HG03108 (cell line): ENCODE data around the gene TBCE.
"Not testable (repeated sequence)": the region's sequence is repeated elsewhere in the genome, so short reads cannot be mapped to it uniquely, and the experiment has no call there.

Experiments
- ATAC-seq: cut with Tn5 transposase; IDR thresholded peaks from one replicate; pipeline ENCODE4 v1.9.1; 2021; ENCODE audit warnings: moderate library complexity; ENCODE audit not compliant: unreplicated experiment

The TBCE gene

DNA sequence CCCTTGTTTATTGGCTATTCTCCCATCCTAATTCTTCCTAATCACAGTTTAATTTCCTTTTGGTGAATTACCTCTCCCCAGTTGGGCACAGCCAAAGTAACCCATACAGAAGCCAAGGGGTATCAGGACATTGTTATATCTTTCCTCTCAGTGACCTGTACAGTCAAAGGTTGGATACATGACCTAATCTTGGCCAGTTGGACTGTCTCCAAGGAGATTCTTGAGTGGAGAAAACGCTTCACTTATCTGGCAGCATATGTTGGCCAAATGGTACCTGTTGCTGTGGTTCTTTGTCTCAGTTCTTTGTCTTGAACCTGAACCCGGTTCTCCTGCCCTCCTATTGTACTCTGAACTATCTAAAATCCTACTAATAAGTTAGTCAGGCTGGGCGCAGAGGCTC is 15.3 kb upstream of the TBCE start:
- ATAC-seq, result no peak

DNA sequence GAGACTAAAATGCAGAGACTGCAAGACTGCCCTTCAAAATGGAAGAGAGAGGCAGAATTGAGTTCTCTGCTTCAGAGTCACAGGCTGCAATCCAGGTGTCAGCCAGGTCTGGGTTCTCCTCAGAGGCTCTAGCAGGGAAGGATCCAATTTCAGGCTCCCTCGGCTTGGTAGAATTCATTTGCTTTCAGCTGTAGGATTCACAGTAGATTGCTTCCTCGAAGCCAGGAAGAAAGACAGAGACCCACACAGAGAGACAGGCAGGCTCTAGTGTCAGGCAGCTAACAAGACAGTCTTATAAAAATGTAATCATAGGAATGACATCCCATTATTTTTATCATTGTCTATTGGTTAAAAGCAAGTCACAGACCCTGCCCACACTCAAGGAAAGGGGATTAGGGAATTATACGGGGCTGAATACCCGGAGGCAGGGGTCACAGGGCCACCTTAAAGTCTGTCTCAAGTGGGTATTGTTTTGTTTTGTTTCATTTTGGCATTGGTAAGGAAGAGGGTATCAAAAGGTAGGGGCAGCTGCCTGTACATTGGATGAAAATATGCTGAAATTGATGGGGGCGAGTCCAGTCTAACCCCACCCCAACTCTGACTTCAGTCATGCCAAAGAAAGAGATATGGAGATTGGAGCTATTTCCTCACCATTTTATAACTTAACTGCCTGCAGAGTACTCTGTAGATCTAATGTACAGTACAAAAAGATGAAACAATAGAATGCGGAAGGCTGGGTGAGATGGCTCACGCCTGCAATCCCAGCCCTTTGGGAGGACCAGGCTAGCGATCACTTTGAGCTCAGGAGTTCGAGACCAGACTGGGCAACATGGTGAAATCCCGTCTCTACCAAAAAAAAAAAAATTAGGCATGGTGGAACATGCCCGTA is 9.5 kb upstream of the TBCE start:
- no peak for ATAC-seq

DNA sequence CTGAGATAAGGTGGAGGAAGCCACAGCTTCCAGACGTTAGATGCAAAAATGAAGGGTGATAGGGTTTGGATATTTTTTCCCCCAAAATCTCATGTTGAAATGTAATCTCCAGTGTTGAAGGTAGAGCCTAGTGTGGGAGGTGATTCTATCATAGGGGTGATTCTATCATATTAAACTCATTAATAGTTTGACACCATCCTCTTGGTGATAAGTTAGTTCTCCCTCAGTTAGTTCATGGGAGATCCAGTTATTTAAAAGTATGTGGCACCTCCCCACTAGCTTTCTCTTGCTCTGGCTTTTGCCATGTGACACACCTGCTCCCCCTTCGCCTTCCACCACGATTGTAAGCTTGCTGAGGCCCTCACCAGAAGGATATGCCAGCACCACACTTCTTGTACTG is 8.3 kb upstream of the TBCE start:
- no peak for ATAC-seq

DNA sequence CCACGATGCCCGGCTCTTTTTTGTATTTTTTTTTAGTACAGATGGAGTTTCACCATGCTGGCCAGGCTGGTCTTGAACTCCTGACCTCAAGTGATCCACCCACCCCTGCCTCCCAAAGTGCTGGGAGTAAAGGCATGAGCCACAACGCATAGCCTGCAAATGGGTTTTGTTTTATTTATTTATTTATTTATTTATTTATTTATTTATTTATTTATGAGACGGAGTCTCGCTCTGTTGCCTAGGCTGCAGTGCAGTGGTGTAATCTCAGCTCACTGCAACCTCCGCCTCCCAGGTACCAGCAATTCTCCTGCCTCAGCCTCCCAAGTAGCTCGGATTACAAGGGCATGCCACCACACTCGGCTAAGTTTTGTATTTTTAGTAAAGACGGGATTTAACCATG is 3.0 kb upstream of the TBCE start:
- not testable (repeated sequence) for ATAC-seq

DNA sequence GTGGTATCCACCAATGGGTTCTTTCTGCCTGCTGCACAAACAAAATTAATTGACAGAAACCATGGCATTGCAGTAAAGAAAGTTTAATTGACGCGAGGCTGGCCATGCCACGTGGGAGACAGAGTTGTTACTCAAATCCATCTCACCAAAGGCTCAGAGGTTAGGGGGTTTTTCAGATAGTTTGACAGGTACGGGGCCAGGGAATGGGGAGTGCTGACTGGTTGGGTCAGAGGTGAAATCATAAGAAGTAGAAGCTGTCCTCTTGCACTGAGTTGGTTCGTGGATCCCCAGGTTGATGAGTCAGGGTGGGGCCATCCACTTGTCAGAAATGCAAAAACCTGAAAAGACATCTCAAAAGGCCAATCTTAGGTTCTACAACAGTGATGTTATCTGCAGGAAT is 941 bp upstream of the TBCE start:
- ATAC-seq, result no peak

DNA sequence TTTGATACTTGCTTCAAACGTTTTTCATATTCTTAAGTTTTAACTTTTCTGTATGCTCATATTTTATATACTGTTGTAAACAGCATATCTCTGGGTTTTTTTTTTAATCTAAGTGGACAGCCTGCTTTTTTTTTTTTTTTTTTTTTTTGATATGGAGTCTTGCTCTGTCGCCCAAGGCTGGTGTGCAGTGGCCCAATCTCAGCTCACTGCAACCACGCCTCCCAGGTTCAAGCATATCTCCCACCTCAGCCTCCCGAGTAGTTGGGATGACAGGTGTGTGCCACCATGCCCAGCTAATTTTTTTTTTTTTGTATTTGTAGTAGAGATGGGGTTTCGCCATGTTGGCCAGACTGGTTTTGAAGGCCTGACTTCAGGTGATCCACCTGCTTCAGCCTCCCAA is 1.2 kb downstream of the TBCE start:
- ATAC-seq, result no peak

DNA sequence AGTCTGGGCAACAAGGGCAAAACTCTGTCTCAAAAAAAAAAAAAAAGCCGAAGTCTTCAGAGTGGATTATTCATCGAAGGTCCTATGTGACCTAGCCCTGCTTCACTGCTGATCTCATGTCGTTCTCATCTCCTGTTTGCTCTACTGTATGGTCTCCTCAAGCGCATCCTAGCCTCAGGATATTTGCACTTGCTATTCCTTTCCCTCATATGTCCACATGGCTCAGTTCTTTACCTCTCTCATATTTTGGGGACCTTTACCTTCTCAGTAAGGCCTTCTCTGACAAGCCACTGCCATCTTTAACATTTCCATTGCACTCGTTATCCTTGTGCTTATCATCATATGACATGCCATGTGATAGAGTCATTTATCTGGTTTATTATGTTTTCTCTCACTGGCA is 2.6 kb downstream of the TBCE start:
- ATAC-seq, result no peak

DNA sequence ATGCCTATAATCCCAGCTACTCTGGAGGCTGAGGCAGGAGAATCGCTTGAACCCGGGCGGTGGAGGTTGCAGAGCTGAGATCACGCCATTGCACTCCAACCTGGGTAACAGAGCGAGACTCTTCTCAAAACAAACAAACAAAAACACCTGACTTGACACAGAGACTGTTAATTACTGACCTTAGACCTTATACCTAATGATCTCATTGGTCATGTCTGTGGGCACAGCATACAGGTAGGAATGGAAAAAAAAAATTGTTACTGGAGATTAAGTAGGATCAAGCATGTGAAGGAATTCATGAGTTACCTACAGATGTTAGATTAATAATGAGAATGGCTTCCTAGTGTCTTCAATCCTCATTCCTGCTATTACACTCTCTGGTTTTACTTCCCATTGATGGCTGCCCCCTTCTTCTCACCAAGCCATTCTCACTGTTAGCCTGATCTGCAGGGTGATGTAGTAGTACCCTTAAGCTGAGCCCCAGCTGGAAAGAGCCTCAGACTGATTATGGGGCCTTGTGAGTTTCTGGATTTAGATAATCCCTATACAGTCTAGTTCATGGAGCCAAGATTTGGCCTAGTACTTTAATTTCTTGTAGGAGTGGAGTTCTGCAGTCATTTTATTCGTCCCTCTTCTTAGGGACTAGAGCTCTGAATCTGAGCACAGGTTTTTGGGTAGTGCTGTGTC is 8.8 kb downstream of the TBCE start:
- no peak for ATAC-seq

DNA sequence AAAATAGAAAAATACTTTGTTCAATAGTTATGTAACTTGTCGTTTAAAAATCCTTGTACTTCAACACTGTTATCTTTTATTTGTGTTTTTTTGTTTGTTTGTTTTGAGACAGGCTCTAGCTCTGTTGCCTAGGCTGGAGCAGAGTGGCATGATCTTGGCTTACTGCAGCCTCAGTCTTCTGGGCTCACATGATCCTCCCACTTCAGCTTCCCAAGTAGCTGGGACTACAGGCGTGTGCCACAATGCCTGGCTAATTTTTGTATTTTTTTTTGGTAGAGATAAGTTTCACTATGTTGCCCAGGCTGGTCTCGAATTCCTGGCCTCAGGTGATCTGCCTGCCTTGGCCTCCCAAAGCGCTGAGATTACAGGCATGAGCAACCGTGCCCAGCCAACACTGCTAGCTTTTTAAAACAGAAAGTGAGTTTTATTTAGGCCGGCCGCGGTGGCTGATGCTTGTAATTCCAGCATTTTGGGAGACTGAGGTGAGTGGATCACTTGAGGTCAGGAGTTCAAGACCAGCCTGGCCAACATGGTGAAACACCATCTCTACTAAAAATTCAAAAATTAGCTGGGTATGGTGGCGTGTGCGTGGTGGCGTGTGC is 11.0 kb downstream of the TBCE start:
- ATAC-seq, result not testable (repeated sequence)

DNA sequence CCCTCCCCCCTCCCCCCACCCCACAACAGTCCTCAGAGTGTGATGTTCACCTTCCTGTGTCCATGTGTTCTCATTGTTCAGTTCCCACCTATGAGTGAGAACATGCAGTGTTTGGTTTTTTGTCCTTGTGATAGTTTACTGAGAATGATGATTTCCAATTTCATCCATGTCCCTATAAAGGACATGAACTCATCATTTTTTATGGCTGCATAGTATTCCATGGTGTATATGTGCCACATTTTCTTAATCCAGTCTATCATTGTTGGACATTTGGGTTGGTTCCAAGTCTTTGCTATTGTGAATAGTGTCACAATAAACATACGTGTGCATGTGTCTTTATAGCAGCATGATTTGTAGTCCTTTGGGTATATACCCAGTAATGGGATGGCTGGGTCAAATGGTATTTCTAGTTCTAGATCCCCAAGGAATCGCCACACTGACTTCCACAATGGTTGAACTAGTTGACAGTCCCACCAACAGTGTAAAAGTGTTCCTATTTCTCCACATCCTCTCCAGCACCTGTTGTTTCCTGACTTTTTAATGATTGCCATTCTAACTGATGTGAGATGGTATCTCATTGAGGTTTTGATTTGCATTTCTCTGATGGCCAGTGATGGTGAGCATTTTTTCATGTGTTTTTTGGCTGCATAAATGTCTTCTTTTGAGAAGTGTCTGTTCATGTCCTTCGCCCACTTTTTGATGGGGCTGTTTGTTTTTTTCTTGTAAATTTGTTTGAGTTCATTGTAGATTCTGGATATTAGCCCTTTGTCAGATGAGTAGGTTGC is 14.9 kb downstream of the TBCE start:
- ATAC-seq, result not testable (repeated sequence)

DNA sequence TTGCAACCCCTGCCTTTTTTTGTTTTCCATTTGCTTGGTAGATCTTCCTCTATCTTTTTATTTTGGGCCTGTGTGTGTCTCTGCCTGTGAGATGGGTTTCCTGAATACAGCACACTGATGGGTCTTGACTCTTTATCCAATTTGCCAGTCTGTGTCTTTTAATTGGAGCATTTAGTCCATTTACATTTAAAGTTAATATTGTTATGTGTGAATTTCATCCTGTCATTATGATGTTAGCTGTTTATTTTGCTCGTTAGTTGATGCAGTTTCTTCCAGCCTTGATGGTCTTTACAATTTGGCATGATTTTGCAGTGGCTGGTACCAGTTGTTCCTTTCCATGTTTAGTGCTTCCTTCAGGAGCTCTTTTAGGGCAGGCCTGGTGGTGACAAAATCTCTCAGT is 18.4 kb downstream of the TBCE start:
- not testable (repeated sequence) for ATAC-seq

DNA sequence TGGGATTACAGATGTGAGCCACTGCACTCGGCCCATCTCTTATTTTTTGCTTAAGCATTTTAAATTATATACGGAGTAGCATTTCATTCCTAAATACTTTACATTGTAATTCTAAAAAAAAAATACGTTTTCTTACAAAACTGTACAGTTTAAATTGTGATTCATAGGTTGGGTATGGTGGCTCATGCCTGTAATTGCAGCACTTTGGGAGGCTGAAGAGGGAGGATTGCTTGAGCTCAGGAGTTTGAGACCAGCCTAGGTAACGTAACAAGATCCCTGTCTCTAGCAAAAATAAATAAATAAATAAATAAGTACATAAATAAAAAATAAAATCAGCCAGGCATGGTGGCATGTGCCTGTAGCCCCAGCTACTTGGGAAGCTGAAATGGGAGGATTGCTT is 24.6 kb downstream of the TBCE start:
- ATAC-seq, result no peak

DNA sequence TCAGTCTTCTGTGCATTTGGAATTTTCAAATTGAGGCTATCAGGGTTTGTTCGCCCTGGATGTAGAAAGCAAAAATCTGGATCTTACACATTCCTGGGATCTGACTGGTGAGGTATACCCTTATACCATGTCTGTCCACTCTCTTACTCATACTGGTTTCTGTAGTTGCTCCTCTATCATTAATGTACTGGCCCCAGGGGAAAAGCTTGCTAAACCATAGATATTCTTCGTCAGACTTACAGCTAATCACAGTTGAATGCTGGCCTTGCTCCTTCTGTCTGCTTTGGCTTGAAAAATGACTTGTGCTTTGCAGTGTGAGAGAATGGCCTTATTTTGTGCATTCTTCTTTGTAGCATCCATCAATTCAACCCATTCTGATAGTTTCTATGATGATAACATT is 30.5 kb downstream of the TBCE start:
- no peak for ATAC-seq

DNA sequence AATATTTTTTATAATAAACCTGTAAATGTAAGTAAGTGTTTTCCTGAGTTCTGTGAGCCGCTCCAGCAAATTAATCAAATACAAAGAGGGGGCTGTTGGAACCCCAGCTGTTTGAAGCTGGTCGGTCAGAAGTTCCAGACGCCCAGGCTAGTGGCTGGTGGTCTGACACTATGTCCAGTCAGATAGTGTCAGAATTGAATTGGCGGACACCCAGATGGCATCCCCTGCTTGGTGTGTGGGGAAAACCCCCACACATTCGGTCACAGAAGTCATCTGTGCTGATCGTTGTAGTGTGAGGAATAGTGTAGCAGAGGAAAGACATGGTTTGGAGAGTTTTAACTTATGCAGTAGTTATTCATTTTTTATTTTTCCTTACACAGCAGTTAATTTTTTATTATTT is 32.4 kb downstream of the TBCE start:
- no peak for ATAC-seq

DNA sequence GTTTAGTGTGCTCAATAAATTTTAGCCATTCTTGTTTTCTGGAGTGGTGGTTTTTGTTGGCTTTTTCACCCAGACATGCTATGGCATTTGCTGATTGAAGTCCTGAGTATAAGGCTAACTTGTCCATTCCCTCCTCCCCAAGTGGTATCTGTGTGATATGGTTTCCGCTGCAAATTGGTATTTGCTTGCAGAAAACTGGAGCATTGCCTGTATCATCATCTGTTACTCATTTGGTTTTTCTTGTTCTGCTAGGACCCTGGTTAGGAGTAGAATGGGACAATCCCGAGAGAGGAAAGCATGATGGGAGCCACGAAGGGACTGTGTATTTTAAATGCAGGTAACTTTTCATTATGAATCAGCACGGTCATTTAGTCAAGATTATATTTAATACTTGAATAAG is 34.0 kb downstream of the TBCE start:
- no peak for ATAC-seq

DNA sequence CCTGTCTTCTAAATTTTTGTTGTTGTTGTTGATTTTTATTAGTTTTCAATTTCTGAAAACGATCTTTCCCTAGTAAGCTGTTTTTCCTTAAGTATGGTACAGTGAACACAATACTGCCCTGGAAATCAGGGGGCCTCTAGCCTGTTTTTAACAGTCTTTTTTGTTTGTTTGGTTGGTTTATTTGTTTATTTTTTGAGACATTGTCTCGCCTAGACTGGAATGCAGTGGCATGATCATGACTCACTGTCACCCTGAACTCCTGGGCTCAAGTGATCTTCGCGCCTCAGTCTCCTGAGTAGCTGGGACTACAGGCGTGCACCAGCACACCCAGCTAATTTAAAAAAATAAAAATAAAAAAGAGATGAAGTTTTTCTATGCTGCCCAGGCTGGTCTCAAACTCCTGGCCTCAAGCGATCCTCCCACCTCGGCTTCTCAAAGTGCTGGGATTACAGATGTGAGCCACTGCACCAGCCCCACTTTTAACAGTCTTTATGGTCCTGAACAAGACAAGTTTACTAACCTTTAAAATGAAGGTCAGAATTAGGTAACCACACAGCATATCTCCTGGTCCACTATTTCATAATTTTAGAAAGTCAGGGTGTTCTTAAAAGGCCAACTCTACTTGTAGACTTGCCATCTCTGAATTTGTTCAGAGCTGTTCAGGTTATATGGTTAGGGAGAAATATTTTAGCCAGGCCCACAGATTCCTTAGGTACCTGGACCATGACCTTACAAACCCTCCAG is 35.4 kb downstream of the TBCE start:
- no peak for ATAC-seq

DNA sequence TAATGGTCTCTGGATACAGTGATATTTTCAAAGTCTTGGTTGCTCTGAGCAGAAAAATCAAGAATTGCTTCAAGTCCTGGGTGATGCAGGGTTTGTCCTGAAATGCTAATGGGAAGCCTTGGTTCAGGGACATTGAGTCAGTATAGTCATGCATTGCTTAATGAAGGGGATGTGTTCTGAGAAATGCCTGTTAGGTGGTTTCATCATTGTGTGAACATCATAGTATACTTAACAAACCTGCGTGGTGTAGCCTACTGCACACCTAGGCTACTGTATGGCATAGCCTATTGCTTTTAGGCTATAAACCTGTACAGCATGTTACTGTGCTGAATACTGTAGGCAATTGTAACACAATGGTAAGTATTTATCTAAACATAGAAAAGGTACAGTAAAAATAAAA is 36.4 kb downstream of the TBCE start:
- no peak for ATAC-seq

DNA sequence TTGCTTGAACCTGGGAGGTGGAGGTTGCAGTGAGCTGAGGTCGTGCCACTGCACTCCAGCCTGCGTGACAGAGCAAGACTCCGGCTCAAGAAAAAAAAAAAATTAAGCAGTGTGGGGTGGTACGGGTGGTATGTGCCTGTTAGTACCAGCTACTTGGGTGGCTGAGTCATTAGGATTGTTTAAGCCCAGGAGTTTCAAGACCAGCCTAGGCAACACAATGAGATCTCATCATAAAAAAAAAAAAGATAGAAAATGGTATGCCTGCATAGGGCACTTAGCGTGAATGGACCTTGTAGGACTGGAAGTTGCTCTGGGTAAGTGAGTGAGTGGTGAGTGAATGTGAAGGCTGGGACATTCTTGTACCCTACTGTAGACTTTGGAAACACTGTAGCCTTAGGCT is 37.0 kb downstream of the TBCE start:
- ATAC-seq, result no peak

DNA sequence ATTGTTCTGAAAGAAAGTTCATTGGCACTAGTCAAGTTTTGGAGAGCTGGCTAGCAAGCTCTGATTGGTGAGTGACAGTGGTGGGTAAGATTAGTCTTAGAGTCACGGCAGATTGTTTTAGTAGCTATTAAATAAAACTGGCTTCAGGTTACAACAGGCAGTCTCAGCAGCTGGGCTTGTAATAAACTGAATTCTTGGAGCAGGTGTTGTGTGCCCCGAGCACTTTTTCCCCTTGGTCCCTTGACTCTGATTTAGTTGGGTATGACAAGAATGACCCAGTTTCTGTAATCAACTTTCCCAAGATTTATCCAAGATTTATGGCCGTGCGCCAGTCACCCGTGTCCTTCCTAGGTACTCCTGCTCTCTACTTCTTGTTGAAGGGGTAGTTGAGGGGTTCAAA is 40.2 kb downstream of the TBCE start:
- ATAC-seq, result no peak

DNA sequence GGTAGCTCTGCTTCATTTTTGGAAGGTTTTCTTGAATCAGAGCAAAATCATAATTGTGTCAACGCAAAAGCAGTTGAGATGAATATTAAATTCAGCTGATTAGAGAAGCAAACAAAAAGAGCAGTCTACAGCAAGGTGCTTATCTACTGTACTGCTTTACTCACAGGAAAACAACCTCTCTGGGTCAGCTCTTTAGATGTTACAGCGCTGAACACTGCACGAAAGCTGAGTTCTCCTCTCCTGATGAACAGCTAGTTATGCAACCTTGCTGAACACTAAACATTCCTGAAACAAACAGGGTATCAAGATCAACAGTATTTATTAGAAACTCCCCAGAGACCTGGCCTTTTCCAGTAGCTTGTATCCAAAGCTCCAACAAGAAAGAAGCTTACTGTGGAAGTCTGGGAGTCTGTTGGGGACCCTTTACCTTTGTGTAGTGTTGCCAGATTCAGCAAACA is 41.3 kb downstream of the TBCE start:
- no peak for ATAC-seq
